RWPE2 (cell line): ENCODE measurements around the gene HS2ST1.
"Not testable (repeated sequence)": the region's sequence is repeated elsewhere in the genome, so short reads cannot be mapped to it uniquely, and the experiment has no call there.

ENCODE experiments used
- ATAC-seq: fragments of 200-7000 bp; cut with Tn5 transposase; 3 replicates; pipeline ENCODE4 v1.9.1; 2021; ENCODE audit warnings: low read depth
- DNase-seq: peaks from one replicate; pipeline ENCODE4 v3.0.0-alpha.2; 2020; ENCODE audit warnings: low spot score
- H3K27ac ChIP-seq: fragments of 450-650 bp; 2 replicates; pipeline ENCODE4 v1.5.1; 2017; ENCODE audit warnings: mild to moderate bottlenecking; ENCODE audit not compliant: poor library complexity, severe bottlenecking
- H3K27me3 ChIP-seq: fragments of 250-450 bp; sonication (Bioruptor Pico); 2 replicates; pipeline ENCODE4 v1.5.1; 2021; ENCODE audit warnings: mild to moderate bottlenecking, moderate library complexity; ENCODE audit not compliant: insufficient read depth, poor library complexity, severe bottlenecking
- H3K36me3 ChIP-seq: fragments of 250-450 bp; sonication (Bioruptor Pico); 2 replicates; pipeline ENCODE4 v1.5.1; 2020; ENCODE audit warnings: low read depth, mild to moderate bottlenecking, moderate library complexity
- H3K4me1 ChIP-seq: fragments of 250-450 bp; sonication (Bioruptor Pico); 2 replicates; pipeline ENCODE4 v1.5.1; 2021; ENCODE audit warnings: mild to moderate bottlenecking, moderate library complexity; ENCODE audit not compliant: insufficient read depth, poor library complexity, severe bottlenecking
- H3K4me3 ChIP-seq: fragments of 250-450 bp; sonication (Bioruptor Pico); 2 replicates; pipeline ENCODE4 v1.5.1; 2021; ENCODE audit warnings: mild to moderate bottlenecking, moderate library complexity; ENCODE audit not compliant: severe bottlenecking
- H3K9me3 ChIP-seq: fragments of 250-450 bp; sonication (Bioruptor Pico); 2 replicates; pipeline ENCODE4 v1.5.1; 2021; ENCODE audit warnings: mild to moderate bottlenecking, moderate library complexity; ENCODE audit not compliant: severe bottlenecking
- TF ChIP-seq, protein P1 (sequence below): fragments of 450-650 bp; IDR thresholded peaks from one replicate; pipeline ENCODE4 v1.5.1; 2017; ENCODE audit warnings: mild to moderate bottlenecking, moderate library complexity; ENCODE audit not compliant: poor library complexity, severe bottlenecking

HS2ST1 gene

DNA sequence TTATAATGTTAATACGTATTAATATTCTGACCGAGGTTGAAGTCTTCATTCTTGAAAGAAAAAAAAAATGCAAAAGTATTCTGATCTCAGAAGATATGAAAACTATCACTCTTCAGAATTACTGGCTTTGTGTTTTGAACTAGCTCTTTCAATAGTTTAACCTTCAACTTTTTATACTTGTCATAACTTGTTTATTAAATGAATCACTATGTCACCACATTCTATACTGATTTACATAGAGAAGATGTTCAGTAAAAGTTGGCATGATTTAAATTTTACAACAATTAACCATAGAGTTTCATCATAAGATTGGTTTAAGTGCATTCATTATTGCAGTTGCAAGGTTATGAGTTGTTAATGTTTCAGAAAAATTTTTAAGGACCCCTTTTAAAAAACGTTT lies 57.3 kb downstream of the HS2ST1 start:
- Histone ChIP-seq H3K27me3 (no peaks in the 10 kb centered on the region), H3K27ac (peak overlapping the region; percentile 10), H3K36me3 (no peaks in the 10 kb centered on the region), H3K4me1 (peaks cover 19% of the 10 kb centered on the region), H3K4me3 (peak overlapping the region; percentile 8), H3K9me3 (no peaks in the 10 kb centered on the region)
- ATAC-seq (peak; percentile 72), DNase-seq (no peak)
- TF ChIP-seq, protein P1, sequence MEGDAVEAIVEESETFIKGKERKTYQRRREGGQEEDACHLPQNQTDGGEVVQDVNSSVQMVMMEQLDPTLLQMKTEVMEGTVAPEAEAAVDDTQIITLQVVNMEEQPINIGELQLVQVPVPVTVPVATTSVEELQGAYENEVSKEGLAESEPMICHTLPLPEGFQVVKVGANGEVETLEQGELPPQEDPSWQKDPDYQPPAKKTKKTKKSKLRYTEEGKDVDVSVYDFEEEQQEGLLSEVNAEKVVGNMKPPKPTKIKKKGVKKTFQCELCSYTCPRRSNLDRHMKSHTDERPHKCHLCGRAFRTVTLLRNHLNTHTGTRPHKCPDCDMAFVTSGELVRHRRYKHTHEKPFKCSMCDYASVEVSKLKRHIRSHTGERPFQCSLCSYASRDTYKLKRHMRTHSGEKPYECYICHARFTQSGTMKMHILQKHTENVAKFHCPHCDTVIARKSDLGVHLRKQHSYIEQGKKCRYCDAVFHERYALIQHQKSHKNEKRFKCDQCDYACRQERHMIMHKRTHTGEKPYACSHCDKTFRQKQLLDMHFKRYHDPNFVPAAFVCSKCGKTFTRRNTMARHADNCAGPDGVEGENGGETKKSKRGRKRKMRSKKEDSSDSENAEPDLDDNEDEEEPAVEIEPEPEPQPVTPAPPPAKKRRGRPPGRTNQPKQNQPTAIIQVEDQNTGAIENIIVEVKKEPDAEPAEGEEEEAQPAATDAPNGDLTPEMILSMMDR = no peak

GRCh38 chr1:86972262-86972661 lies 57.8 kb downstream of the HS2ST1 start:
- Histone ChIP-seq H3K4me1 (peaks cover 19% of the 10 kb centered on the region), H3K27me3 (no peaks in the 10 kb centered on the region), H3K27ac (peak overlapping the region; percentile 10), H3K9me3 (no peaks in the 10 kb centered on the region), H3K4me3 (peak overlapping the region; percentile 8), H3K36me3 (no peaks in the 10 kb centered on the region)
- DNase-seq (no peak), ATAC-seq (peak; percentile 60)
- TF ChIP-seq, protein P1 = no peak

DNA sequence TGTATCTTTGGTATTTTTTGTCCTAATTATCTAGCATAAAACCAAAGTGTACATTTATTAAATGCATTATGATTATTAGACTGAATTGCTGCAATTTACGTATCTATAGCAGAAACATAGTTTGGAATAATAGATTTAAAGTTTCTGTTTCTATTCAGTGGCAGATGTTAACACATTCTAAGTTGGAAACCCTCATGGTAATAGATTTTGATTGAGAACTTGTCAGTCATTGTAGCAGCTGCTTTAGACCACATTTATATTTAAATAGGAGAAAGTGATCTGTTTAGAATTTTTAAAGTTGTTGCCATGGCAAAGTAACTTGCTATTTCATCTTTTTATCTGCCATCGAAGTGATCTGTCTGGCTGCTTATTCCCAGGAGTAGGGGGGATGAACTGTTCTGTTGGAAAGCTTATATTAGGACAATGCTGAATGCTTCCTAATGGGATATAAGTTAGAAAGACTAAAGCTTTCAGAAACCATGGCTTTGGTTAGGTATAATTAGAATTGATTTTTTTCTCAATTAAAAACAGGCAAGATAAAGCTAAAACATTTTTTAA lies 61.6 kb downstream of the HS2ST1 start:
- TF ChIP-seq, protein P1 = no peak
- no peak overlapping the region for H3K27ac ChIP-seq
- H3K4me3 ChIP-seq = no peak overlapping the region
- no peaks in the 10 kb centered on the region for H3K27me3 ChIP-seq
- peaks cover 14% of the 10 kb centered on the region for H3K4me1 ChIP-seq
- ATAC-seq (no peak), DNase-seq (no peak)
- H3K9me3 ChIP-seq = no peaks in the 10 kb centered on the region
- no peaks in the 10 kb centered on the region for H3K36me3 ChIP-seq

- H3K9me3 ChIP-seq = no peaks in the 10 kb centered on the region
- H3K27me3 ChIP-seq = no peaks in the 10 kb centered on the region
- peaks cover 8% of the 10 kb centered on the region for H3K4me1 ChIP-seq
- no peak for ATAC-seq
- TF ChIP-seq, protein P1 = no peak
- H3K36me3 ChIP-seq = no peaks in the 10 kb centered on the region
- no peak overlapping the region for H3K4me3 ChIP-seq
- DNase-seq = no peak
- no peak overlapping the region for H3K27ac ChIP-seq
These were observed 62.2 kb downstream of the HS2ST1 start for GRCh38 chr1:86976664-86977063.

DNA sequence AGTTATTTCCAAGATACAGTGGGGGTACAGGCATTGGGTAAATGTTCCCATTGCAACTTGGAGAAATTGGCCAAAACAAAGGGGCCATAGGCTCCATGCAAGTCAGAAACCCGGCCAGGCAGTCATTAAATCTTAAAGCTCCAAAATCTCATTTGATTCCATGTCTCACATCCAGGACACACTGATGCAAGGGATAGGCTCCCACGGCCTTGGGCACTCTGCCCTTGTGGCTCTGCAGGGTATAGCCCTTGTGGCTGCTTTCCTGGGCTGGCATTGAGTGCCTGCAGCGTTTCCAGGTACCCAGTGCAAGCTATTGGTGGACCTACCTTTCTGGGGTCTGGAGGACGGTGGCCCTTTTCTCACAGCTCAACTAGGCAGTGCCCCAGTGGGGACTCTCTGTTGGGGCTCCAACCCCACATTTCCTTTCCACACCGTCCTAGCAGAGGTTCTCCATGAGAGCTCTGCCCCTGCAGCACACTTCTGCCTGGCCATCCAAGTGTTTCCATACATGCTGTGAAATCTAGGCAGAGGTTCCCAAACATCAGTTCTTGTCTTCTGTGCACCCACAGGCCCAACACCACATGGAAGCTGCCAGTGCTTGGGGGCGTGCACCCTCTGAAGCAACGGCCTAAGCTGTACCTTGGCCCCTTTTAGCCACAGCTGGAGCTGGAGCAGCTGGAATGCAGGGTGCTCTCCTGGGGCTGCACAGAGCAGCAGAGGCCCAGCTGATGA lies 67.2 kb downstream of the HS2ST1 start:
- no peaks in the 10 kb centered on the region for H3K36me3 ChIP-seq
- ATAC-seq = no peak

GRCh38 chr1:86983677-86984076 lies 69.2 kb downstream of the HS2ST1 start:
- not testable (repeated sequence) for H3K36me3 ChIP-seq, H3K4me3 ChIP-seq, H3K4me1 ChIP-seq, ATAC-seq, H3K27me3 ChIP-seq, H3K27ac ChIP-seq, DNase-seq, H3K9me3 ChIP-seq

More for the DNA sequence above, 67.2 kb downstream of the HS2ST1 start:
- no peaks in the 10 kb centered on the region for H3K4me1 ChIP-seq
- no peaks in the 10 kb centered on the region for H3K27me3 ChIP-seq
- H3K27ac ChIP-seq = no peak overlapping the region
- no peak overlapping the region for H3K4me3 ChIP-seq
- no peak for DNase-seq
- TF ChIP-seq, protein P1 = no peak
- H3K9me3 ChIP-seq = no peaks in the 10 kb centered on the region
